Stimulated activated CD4-positive, alpha-beta T cell treated with anti-CD3 and anti-CD28 coated beads, TNF-alpha, amount 100 ng/mL, for 1 hour (primary cell): Measurements from ENCODE around the gene FTCDNL1.

Experiments used
- DNase-seq, 3 donors: peaks; one replicate each; pipeline ENCODE4 v3.0.0-alpha.2; 2020; ENCODE audit warnings: low read depth in 3 of 3, low spot score in 1 of 3

Gene FTCDNL1

GRCh38 chr2:199792381-199792780 is 58.6 kb downstream of the FTCDNL1 start:
- DNase-seq: no peak

- no peak for DNase-seq
Measured at GRCh38 chr2:199791326-199791725, 59.7 kb downstream of the FTCDNL1 start.

GRCh38 chr2:199784512-199784911 is 66.5 kb downstream of the FTCDNL1 start:
- DNase-seq: no peak

GRCh38 chr2:199779589-199779988 is 71.4 kb downstream of the FTCDNL1 start:
- DNase-seq: no peak

GRCh38 chr2:199778655-199779054 is 72.3 kb downstream of the FTCDNL1 start:
- DNase-seq: no peak

- no peak for DNase-seq
Measured at GRCh38 chr2:199777916-199778315, 73.1 kb downstream of the FTCDNL1 start.

- DNase-seq: no peak
Measured at GRCh38 chr2:199777315-199777714, 73.7 kb downstream of the FTCDNL1 start.

GRCh38 chr2:199775267-199775666 is 75.7 kb downstream of the FTCDNL1 start:
- DNase-seq: no peak

- no peak for DNase-seq
Measured at GRCh38 chr2:199772035-199772976, 78.7 kb downstream of the FTCDNL1 start.

GRCh38 chr2:199770716-199771115 is 80.3 kb downstream of the FTCDNL1 start:
- no peak for DNase-seq

- no peak for DNase-seq
Measured at GRCh38 chr2:199765646-199766045, 85.3 kb downstream of the FTCDNL1 start.

GRCh38 chr2:199764273-199764800 is 86.7 kb downstream of the FTCDNL1 start:
- no peak for DNase-seq

- no peak for DNase-seq
Measured at GRCh38 chr2:199762963-199763362, 88.0 kb downstream of the FTCDNL1 start.

- no peak for DNase-seq
Measured at GRCh38 chr2:199760574-199760973, 90.4 kb downstream of the FTCDNL1 start.

- no peak for DNase-seq
Measured at GRCh38 chr2:199757233-199757870, 93.6 kb downstream of the FTCDNL1 start.

- no peak for DNase-seq
Measured at GRCh38 chr2:199756743-199757142, 94.2 kb downstream of the FTCDNL1 start.

- DNase-seq: no peak
Measured at GRCh38 chr2:199756211-199756610, 94.8 kb downstream of the FTCDNL1 start.

GRCh38 chr2:199754766-199755165 is 96.2 kb downstream of the FTCDNL1 start:
- no peak for DNase-seq

- DNase-seq: no peak
Measured at GRCh38 chr2:199751492-199752120, 99.4 kb downstream of the FTCDNL1 start.

GRCh38 chr2:199749571-199749970 is 101.4 kb downstream of the FTCDNL1 start:
- no peak for DNase-seq

- no peak for DNase-seq
Measured at GRCh38 chr2:199744724-199745123, 106.3 kb downstream of the FTCDNL1 start.

- no peak for DNase-seq
Measured at GRCh38 chr2:199744260-199744659, 106.7 kb downstream of the FTCDNL1 start.
